Fibroblast of skin of left biceps (primary cell): ENCODE data around the gene MLX.
"Not testable (repeated sequence)": the region's sequence is repeated elsewhere in the genome, so short reads cannot be mapped to it uniquely, and the experiment has no call there.

ENCODE experiments used
- DNase-seq, 2 experiments: peaks; one replicate each; pipeline ENCODE4 v3.0.0-alpha.2; 2013; ENCODE audit warnings: low read depth in 2 of 2

MLX gene

GRCh38 chr17:42555122-42555622, 11.7 kb upstream of the MLX start:
- DNase-seq: no peak

GRCh38 chr17:42555961-42556617, 10.8 kb upstream of the MLX start:
- DNase-seq: not testable (repeated sequence)

GRCh38 chr17:42559075-42559474, 7.8 kb upstream of the MLX start:
- no peak for DNase-seq

- no peak for DNase-seq
Observed at GRCh38 chr17:42560246-42560645, 6.7 kb upstream of the MLX start.

- peak; percentile 95 to 96 for DNase-seq
Observed at GRCh38 chr17:42561897-42562387, 5.0 kb upstream of the MLX start, which contains the start of gene COASY. Gene COASY (plus strand): TSS chr17:42562148. CDS start chr17:42562623, 475 bp downstream.

- DNase-seq: no peak
Observed at GRCh38 chr17:42562388-42563142, 4.3 kb upstream of the MLX start.

- no peak for DNase-seq
Observed at GRCh38 chr17:42563143-42563509, 3.8 kb upstream of the MLX start.

GRCh38 chr17:42563543-42563942, 3.4 kb upstream of the MLX start:
- DNase-seq: no peak

GRCh38 chr17:42563950-42564349, 3.0 kb upstream of the MLX start:
- DNase-seq: no peak

GRCh38 chr17:42564815-42565522, 1.9 kb upstream of the MLX start:
- no peak for DNase-seq

- DNase-seq: no peak
Observed at GRCh38 chr17:42565523-42566214, 1.2 kb upstream of the MLX start.

- DNase-seq: no peak
Observed at GRCh38 chr17:42566215-42566882, 551 bp upstream of the MLX start.

GRCh38 chr17:42568341-42569111, 1.6 kb downstream of the MLX start:
- no peak for DNase-seq

- no peak for DNase-seq
Observed at GRCh38 chr17:42571435-42572225, 4.7 kb downstream of the MLX start.

- no peak for DNase-seq
Observed at GRCh38 chr17:42573095-42573494, 6.2 kb downstream of the MLX start.

- DNase-seq: no peak
Observed at GRCh38 chr17:42574463-42574862, 7.6 kb downstream of the MLX start.

GRCh38 chr17:42577140-42577531, 10.2 kb downstream of the MLX start:
- no peak for DNase-seq

- DNase-seq: peak; percentile 72 to 76
Observed at GRCh38 chr17:42577532-42578281, 10.8 kb downstream of the MLX start, which contains the start of gene PSMC3IP. Gene PSMC3IP (minus strand): TSS chr17:42577729. CDS start chr17:42577686, 43 bp downstream.
